ENCODE measurements around the gene NUTM2F. TPM values are rescaled to one million over a fixed set of nuclear protein-coding genes. Genes with fewer than 3 reads are reported as not detected.

The NUTM2F gene
- total and polyA plus RNA-seq, 5 experiments from 2014 or later, result not detected

Other genes starting within 250 kb of the NUTM2F start
- 10 to 100 TPM in 1 of 2 experiments, 1 to 10 TPM in 1; 8.7 to 10.2 TPM for gene PTPDC1, start 244.2 kb downstream of the NUTM2F start, total RNA-seq
- gene PTPDC1, start 244.2 kb downstream of the NUTM2F start, polyA plus RNA-seq, result 1 to 10 TPM; 1.9 to 4.9 (median 2.1) TPM
- 10 to 100 TPM; 21.8 TPM for gene ZNF169, start 69.3 kb downstream of the NUTM2F start, total RNA-seq
- 1 to 10 TPM; 2.2 to 3.7 (median 3.2) TPM for gene ZNF169, start 69.3 kb downstream of the NUTM2F start, polyA plus RNA-seq
- gene PCAT7, start 226.4 kb upstream of the NUTM2F start, total RNA-seq, result not detected
- gene PCAT7, start 226.4 kb upstream of the NUTM2F start, polyA plus RNA-seq, result not detected

Data from naive thymus-derived CD8-positive, alpha-beta T cell (primary cell).